Liver (tissue), 3 donors: Measurements from ENCODE around the gene CDH15.

Source experiments
- ATF3 ChIP-seq: IDR thresholded peaks from 2 replicates; pipeline ENCODE4 v1.6.1; 2016; ENCODE audit warnings: antibody characterized with exemption
- CTCF ChIP-seq: fragments of 150-350 bp; IDR thresholded peaks from 2 replicates; pipeline ENCODE4 v1.5.1; 2017; ENCODE audit warnings: improper control_type of control experiment, low read depth, low read length; ENCODE audit not compliant: missing input control
- GABPA ChIP-seq, 2 donors: IDR thresholded peaks in 1 of 2; conservative IDR thresholded peaks in 1 of 2; 2 replicates each; pipeline ENCODE4 v1.6.1; 2016; ENCODE audit warnings: antibody characterized with exemption in 2 of 2, mild to moderate bottlenecking in 1 of 2, moderate library complexity in 1 of 2
- HNF4G ChIP-seq: IDR thresholded peaks from 2 replicates; pipeline ENCODE4 v1.6.1; 2016; ENCODE audit warnings: antibody characterized with exemption
- RAD21 ChIP-seq, 2 donors: IDR thresholded peaks; 2 replicates each; pipeline ENCODE4 v1.6.1; 2016; ENCODE audit warnings: antibody characterized with exemption in 2 of 2, mild to moderate bottlenecking in 2 of 2
- REST ChIP-seq: IDR thresholded peaks from 2 replicates; pipeline ENCODE4 v1.6.1; 2016; ENCODE audit warnings: antibody characterized with exemption, mild to moderate bottlenecking
- SP1 ChIP-seq: IDR thresholded peaks from 2 replicates; pipeline ENCODE4 v1.6.1; 2018; ENCODE audit warnings: antibody characterized with exemption, mild to moderate bottlenecking
- TAF1 ChIP-seq: conservative IDR thresholded peaks from 2 replicates; pipeline ENCODE4 v1.6.1; 2016; ENCODE audit warnings: antibody characterized with exemption, mild to moderate bottlenecking
- YY1 ChIP-seq: IDR thresholded peaks from 2 replicates; pipeline ENCODE4 v1.6.1; 2016; ENCODE audit warnings: antibody characterized with exemption, mild to moderate bottlenecking
- ZBTB33 ChIP-seq: IDR thresholded peaks from 2 replicates; pipeline ENCODE4 v1.6.1; 2016; ENCODE audit warnings: antibody characterized with exemption
- donor health status: healthy.
- donor health status: healthy.

- TF ChIP-seq CTCF (no peak), YY1 (no peak), TAF1 (no peak), SP1 (no peak), REST (no peak), GABPA (IDR thresholded peaks at IDR 0.05 in 1 of 2, conservative IDR thresholded peaks at IDR 0.05 in 1 of 2) (no peak), ZBTB33 (no peak), RAD21 (IDR thresholded peaks at IDR 0.05) (no peak), ATF3 (no peak), HNF4G (no peak)
Measured at GRCh38 chr16:89174877-89175276, 3.3 kb downstream of the CDH15 start.
